Memory B cell (primary cell): ENCODE measurements around the gene DOCK1.
"Not testable (repeated sequence)": the region's sequence is repeated elsewhere in the genome, so short reads cannot be mapped to it uniquely, and the experiment has no call there.

Experiments used
- ATAC-seq: fragments of 150-1000 bp; cut with Tn5 transposase; 2 replicates; pipeline ENCODE4 v1.10.0; 2021; ENCODE audit warnings: low read depth, mild to moderate bottlenecking, moderate library complexity
- DNase-seq, 2 donors: peaks; one replicate each; pipeline ENCODE4 v3.0.0; 2022; ENCODE audit warnings: low spot score in 2 of 2
- H3K27ac Mint-ChIP-seq: one replicate; pipeline ENCODE4 v1.8.0; 2022; ENCODE audit warnings: mild to moderate bottlenecking, moderate library complexity, mixed read lengths
- H3K27me3 Mint-ChIP-seq: one replicate; pipeline ENCODE4 v1.8.0; 2022; ENCODE audit warnings: mixed read lengths
- H3K36me3 Mint-ChIP-seq: one replicate; pipeline ENCODE4 v1.8.0; 2022; ENCODE audit warnings: mild to moderate bottlenecking, mixed read lengths
- H3K4me1 Mint-ChIP-seq: one replicate; pipeline ENCODE4 v1.8.0; 2022; ENCODE audit warnings: mixed read lengths
- H3K4me3 Mint-ChIP-seq: one replicate; pipeline ENCODE4 v1.8.0; 2022; ENCODE audit warnings: mild to moderate bottlenecking, moderate library complexity, mixed read lengths
- H3K9me3 Mint-ChIP-seq: one replicate; pipeline ENCODE4 v1.8.0; 2022; ENCODE audit warnings: mixed read lengths

Gene DOCK1

DNA sequence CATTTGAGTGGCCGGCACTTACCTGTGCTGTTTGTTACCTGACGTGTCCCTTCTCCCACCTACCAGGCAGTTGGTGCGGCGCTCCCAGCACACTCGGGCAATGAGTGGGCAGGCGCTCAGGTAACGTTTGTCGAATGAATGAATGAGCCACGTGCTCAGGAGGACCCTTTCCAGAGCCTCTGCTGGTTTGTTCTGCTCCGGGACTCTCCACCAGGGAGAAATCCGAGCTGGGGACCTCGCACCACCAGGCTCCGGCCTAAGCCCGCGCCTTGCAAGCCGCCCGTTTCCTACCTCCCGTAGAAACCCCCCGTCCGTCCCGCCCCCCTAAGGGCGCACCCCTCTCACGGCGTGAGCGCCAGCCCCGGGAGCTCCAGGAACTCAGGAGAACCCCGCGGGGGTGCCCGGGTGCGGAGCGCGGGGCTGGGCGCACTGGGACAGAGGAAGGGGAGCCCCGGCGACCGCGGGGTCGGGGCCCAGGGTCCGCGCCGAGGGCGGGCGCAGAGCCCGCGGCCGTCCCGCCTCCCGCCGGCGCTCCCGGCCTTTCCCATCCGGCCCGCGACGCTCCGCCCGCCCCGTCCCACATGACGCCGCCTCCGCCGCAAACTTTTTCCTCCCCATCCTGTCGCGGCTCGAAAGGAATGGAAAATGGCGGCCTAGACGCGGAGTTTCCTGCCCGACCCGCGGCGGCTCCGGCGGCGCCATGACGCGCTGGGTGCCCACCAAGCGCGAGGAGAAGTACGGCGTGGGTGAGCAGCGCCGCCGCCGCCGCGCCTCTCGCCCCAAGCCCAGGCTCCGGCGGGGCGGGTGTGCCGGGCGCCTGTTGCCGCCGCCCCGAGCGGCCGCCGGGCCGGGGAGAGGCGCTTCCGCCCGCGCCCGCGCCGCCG, at the start of gene DOCK1:
Gene DOCK1, plus strand, starts transcription at position 611 of the 884 bp plus-strand sequence. Its CDS starts 90 bp downstream, at position 701.
- H3K4me1 Mint-ChIP-seq = no peaks in the 10 kb centered on the region
- H3K9me3 Mint-ChIP-seq = peaks cover 4% of the 10 kb centered on the region
- no peak for ATAC-seq
- H3K4me3 Mint-ChIP-seq = no peak within 1 kb of the TSS
- H3K36me3 Mint-ChIP-seq = peaks cover 5% of the 10 kb centered on the region
- H3K27me3 Mint-ChIP-seq = peaks cover 10% of the 10 kb centered on the region
- H3K27ac Mint-ChIP-seq = no peak within 1 kb of the TSS
- DNase-seq = no peak

DNA sequence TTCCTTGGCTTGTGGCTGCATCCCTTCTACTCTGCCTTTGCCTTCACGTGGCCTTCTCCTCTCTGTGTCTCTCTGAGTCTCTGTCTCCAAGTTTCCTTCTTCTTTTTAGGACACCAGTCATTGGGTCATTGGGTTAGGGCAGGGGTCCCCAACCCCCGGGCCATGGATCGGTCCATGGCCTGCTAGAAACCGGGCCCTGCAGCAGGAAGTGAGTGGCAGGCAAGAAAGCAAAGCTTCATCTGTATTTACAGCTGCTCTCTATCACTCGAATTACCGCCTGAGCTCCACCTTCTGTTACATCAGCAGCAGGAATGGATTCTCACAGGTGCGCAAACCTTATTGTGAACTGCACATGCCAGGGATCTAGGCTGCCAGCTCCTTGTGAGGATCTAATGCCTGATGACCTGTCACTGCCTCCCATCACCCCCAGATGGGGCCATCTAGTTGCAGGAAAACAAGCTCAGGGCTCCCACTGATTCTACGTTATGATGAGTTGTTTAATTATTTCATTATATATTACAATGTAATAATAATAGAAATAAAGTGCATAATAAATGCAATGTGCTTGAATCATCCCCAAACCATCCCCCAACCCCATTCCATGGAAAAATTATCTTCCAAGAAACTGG, 47.9 kb upstream of the DOCK1 start:
- H3K4me3 Mint-ChIP-seq = no peak overlapping the region
- DNase-seq = no peak
- peaks cover 1% of the 10 kb centered on the region for H3K27me3 Mint-ChIP-seq
- no peak for ATAC-seq
- H3K36me3 Mint-ChIP-seq = no peaks in the 10 kb centered on the region
- H3K9me3 Mint-ChIP-seq = peaks cover 13% of the 10 kb centered on the region
- no peak overlapping the region for H3K27ac Mint-ChIP-seq
- H3K4me1 Mint-ChIP-seq = no peaks in the 10 kb centered on the region

DNA sequence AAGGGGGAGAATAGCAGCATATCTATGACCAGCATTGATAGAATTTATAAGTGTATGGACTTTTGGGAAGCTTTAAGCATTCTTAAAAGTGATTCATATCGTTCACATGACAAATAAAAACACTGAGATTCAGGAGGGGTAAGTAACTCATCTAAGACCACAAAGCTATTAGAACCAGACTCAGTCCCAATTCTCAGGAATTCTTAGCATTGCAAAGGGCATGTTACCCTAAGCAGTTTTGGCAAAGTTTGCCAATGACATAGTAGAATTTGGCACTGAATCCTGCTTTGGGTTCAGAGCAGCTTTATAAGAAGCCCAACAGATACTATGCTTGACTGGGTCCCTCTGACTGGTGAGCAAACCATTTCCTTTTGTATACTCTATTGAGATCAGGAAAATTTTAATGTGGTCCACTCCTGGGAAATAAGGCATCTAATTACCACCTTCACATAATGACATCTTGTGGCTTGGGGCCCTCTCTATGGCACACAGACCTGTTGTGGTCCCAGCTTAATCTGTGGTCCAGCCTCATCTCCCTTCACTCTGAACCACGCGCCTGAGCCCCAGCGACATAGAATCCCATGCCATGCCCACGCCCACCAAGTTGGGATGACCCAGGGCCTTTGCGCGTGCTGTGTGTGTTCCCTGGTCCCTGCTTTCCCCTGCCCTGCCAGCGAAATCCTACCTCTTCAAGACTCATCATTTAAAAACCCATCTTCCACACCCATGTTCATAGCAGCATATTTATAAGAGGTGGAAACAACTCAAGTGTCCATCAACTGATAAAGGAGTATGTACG, 37.5 kb upstream of the DOCK1 start:
- no peaks in the 10 kb centered on the region for H3K36me3 Mint-ChIP-seq
- no peak overlapping the region for H3K27ac Mint-ChIP-seq
- peaks cover 4% of the 10 kb centered on the region for H3K9me3 Mint-ChIP-seq
- ATAC-seq (no peak), DNase-seq (no peak)
- no peaks in the 10 kb centered on the region for H3K4me1 Mint-ChIP-seq
- H3K4me3 Mint-ChIP-seq = no peak overlapping the region
- H3K27me3 Mint-ChIP-seq = no peaks in the 10 kb centered on the region

GRCh38 chr10:126868371-126868770, 36.9 kb upstream of the DOCK1 start:
- Mint-ChIP-seq H3K36me3 (no peaks in the 10 kb centered on the region), H3K27ac (no peak overlapping the region), H3K4me1 (no peaks in the 10 kb centered on the region), H3K9me3 (peaks cover 4% of the 10 kb centered on the region), H3K27me3 (no peaks in the 10 kb centered on the region), H3K4me3 (no peak overlapping the region)
- DNase-seq = no peak
- no peak for ATAC-seq

GRCh38 chr10:126872135-126872534, 33.1 kb upstream of the DOCK1 start:
- Mint-ChIP-seq H3K27me3 (peaks cover 2% of the 10 kb centered on the region), H3K9me3 (peaks cover 3% of the 10 kb centered on the region), H3K27ac (no peak overlapping the region), H3K36me3 (no peaks in the 10 kb centered on the region), H3K4me3 (no peak overlapping the region), H3K4me1 (no peaks in the 10 kb centered on the region)
- DNase-seq = no peak
- no peak for ATAC-seq

DNA sequence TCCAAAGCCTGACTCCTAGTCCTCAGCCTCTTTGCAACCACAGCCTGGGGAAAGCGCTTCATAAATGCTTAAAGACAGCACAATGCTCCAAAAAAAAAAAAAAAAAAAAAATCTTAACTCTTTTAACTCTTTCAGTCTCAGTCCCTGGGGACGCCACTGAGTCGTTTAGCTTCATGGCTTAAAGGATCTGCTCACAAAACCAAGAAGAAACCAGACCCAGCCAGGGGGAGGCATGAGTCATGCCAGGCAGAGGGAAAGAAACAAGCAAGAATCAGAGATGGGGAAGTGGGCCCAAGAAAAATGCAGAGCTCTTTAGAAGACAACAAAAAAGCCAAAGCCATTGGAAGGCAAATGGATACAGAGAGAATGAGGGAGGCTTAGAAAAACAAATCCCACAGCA, 32.5 kb upstream of the DOCK1 start:
- H3K4me1 Mint-ChIP-seq = no peaks in the 10 kb centered on the region
- no peak for ATAC-seq

DNA sequence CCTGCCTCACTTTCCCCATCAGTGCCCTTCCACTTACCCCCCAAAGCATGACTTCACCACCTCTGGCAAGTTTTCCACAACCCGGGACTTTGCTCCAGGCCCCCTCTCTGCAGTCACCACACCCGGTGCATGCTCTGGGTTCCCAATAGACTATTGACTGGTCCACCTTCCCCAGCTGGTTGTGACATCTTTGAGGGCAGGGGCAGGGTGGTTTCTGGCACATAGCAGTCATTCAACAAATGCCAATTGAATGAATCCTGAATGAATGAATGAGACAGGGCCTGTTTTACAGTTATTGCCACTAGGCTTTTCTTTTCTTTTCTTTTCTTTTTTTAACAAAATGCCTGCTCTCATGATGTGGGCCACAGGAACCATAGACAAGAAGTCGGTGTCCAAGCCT, 28.8 kb upstream of the DOCK1 start:
- no peak overlapping the region for H3K4me3 Mint-ChIP-seq
- peaks cover 4% of the 10 kb centered on the region for H3K9me3 Mint-ChIP-seq
- ATAC-seq = no peak

More for the DNA sequence above, 32.5 kb upstream of the DOCK1 start:
- no peak for DNase-seq
- no peaks in the 10 kb centered on the region for H3K36me3 Mint-ChIP-seq
- H3K4me3 Mint-ChIP-seq = no peak overlapping the region
- H3K27me3 Mint-ChIP-seq = peaks cover 3% of the 10 kb centered on the region
- H3K9me3 Mint-ChIP-seq = peaks cover 3% of the 10 kb centered on the region
- H3K27ac Mint-ChIP-seq = no peak overlapping the region

GRCh38 chr10:126877390-126877789, 27.8 kb upstream of the DOCK1 start:
- Mint-ChIP-seq H3K36me3 (no peaks in the 10 kb centered on the region), H3K9me3 (peaks cover 4% of the 10 kb centered on the region), H3K4me3 (no peak overlapping the region), H3K27ac (no peak overlapping the region), H3K4me1 (no peaks in the 10 kb centered on the region), H3K27me3 (peaks cover 3% of the 10 kb centered on the region)
- DNase-seq = no peak
- no peak for ATAC-seq

More for the DNA sequence above, 28.8 kb upstream of the DOCK1 start:
- Mint-ChIP-seq H3K4me1 (no peaks in the 10 kb centered on the region), H3K36me3 (no peaks in the 10 kb centered on the region), H3K27ac (no peak overlapping the region), H3K27me3 (peaks cover 3% of the 10 kb centered on the region)
- no peak for DNase-seq

- Mint-ChIP-seq H3K4me1 (no peaks in the 10 kb centered on the region), H3K27me3 (peaks cover 3% of the 10 kb centered on the region), H3K9me3 (peaks cover 4% of the 10 kb centered on the region), H3K4me3 (no peak overlapping the region), H3K27ac (no peak overlapping the region), H3K36me3 (no peaks in the 10 kb centered on the region)
- no peak for ATAC-seq
- DNase-seq = no peak
Observed at GRCh38 chr10:126878594-126878993, 26.6 kb upstream of the DOCK1 start.

DNA sequence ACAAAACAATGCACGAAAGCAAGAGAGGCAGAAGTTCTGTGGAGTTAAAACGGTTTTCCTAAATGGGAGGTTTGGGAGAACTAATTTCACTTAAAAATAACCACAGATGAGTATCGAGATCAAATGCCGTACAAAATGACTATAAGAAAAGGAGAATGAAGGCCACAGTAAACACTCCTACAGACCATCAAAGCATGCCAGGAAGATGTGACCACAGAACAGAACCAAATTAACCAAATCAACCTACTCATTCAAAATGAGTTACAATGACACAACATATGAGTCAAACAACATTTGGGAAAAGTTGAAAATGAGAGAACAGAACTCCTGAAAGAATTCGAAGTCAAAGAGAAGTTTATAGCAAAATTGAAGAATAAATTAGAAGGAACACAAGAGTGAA, 24.3 kb upstream of the DOCK1 start:
- Mint-ChIP-seq H3K4me3 (no peak overlapping the region), H3K27ac (no peak overlapping the region), H3K36me3 (no peaks in the 10 kb centered on the region), H3K9me3 (peaks cover 4% of the 10 kb centered on the region), H3K27me3 (peaks cover 3% of the 10 kb centered on the region), H3K4me1 (no peaks in the 10 kb centered on the region)
- DNase-seq (no peak), ATAC-seq (no peak)

DNA sequence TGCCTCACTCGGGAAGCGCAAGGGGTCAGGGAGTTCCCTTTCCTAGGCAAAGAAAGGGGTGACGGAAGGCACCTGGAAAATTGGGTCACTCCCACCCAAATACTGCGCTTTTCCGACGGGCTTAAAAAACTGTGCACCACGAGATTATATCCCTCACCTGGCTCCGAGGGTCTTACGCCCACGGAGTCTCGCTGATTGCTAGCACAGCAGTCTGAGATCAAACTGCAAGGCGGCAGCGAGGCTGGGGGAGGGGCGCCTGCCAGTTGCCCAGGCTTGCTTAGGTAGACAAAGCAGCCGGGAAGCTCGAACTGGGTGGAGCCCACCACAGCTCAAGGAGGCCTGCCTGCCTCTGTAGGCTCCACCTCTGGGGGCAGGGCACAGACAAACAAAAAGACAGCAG, 23.2 kb upstream of the DOCK1 start:
- not testable (repeated sequence) for H3K4me3 Mint-ChIP-seq, H3K27ac Mint-ChIP-seq, H3K4me1 Mint-ChIP-seq, H3K9me3 Mint-ChIP-seq, ATAC-seq, H3K27me3 Mint-ChIP-seq, H3K36me3 Mint-ChIP-seq, DNase-seq

DNA sequence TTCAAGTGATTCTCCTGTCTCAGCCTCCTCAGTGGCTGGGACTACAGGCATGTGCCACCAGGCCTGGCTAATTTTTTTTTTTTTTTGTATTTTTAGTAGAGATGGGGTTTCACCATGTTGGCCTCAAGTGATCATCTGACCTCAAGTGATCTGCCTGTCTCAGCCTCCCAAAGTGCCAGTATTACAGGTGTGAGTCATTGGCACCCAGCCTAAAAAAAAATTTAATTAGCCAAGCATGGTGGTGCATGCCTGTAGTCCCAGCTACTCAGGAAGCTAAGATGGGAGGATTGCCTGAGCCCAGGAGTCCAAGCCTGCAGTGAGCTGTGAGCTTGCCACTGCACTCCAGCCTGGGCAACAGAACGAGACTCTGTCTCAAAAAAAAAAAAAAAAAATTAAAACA, 16.8 kb upstream of the DOCK1 start:
- not testable (repeated sequence) for H3K9me3 Mint-ChIP-seq, ATAC-seq, H3K27ac Mint-ChIP-seq, H3K36me3 Mint-ChIP-seq, H3K4me1 Mint-ChIP-seq, DNase-seq, H3K4me3 Mint-ChIP-seq, H3K27me3 Mint-ChIP-seq

GRCh38 chr10:126889421-126889820, 15.8 kb upstream of the DOCK1 start:
- Mint-ChIP-seq H3K27ac (no peak overlapping the region), H3K9me3 (peaks cover 6% of the 10 kb centered on the region), H3K36me3 (no peaks in the 10 kb centered on the region), H3K27me3 (no peaks in the 10 kb centered on the region), H3K4me3 (no peak overlapping the region), H3K4me1 (no peaks in the 10 kb centered on the region)
- ATAC-seq (no peak), DNase-seq (no peak)

- not testable (repeated sequence) for DNase-seq, H3K27me3 Mint-ChIP-seq, H3K9me3 Mint-ChIP-seq, H3K36me3 Mint-ChIP-seq, ATAC-seq, H3K4me1 Mint-ChIP-seq, H3K27ac Mint-ChIP-seq, H3K4me3 Mint-ChIP-seq
Observed at GRCh38 chr10:126890797-126891196, 14.4 kb upstream of the DOCK1 start.
